ENCODE data around the gene SPTLC2. TPM values are rescaled to one million over a fixed set of nuclear protein-coding genes. Genes with fewer than 3 reads are reported as not detected.

The SPTLC2 gene
- total RNA-seq, 2 experiments from 2014 or later = 23.7 to 30.2 TPM

DNA sequence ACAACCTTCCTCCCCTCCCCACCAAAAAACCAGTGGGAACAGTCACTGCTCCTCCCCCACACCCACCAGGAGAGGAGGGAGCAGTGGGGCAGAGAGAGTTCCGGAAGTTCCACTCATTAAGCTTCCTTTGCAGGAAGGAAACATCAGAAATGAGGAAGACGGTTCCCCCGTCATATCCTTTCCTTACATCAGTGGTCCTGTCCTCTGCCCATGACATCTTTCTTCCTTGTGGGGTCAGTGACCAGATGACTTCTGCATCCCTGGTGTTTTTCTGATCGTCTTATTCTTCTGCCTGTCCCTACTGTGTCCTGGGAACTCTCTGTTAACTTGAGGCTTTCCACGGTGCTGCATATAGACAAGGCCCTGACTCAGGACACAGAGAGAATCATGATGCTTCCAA lies 40.8 kb upstream of the SPTLC2 start:
- H3K27ac Mint-ChIP-seq = no peak overlapping the region

DNA sequence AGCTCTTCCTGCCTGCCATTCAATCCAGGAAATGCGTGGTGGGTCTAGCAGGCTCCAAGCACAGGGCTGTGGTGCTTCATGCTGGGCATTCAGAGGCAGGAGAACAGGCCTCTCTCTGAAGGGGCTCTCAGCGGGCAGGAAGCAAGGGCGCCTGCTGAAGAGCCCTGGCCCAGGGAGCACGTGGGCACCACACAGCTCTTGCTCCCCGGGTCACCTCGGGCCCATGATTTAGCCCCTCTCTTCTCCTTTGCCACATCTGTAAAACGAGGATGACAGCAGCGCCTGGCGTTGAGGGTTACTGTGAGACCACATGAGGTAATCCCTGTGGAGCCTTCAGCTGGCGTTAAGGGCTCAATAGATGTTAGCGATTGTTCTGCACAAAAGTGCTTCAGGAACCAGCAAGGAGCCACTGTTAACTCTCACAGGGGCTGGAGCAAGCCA lies 37.6 kb upstream of the SPTLC2 start:
- no peak for ATAC-seq
- no peaks in the 10 kb centered on the region for H3K27me3 Mint-ChIP-seq
- H3K4me3 Mint-ChIP-seq = no peak overlapping the region
- H3K9me3 Mint-ChIP-seq = no peaks in the 10 kb centered on the region
- CTCF ChIA-PET = no interaction called here
- intact Hi-C loops (cut with micrococcal nuclease) = no loop called here
- no peaks in the 10 kb centered on the region for H3K4me1 Mint-ChIP-seq (ENCODE audit: low read depth)
- TF ChIP-seq, protein P1, sequence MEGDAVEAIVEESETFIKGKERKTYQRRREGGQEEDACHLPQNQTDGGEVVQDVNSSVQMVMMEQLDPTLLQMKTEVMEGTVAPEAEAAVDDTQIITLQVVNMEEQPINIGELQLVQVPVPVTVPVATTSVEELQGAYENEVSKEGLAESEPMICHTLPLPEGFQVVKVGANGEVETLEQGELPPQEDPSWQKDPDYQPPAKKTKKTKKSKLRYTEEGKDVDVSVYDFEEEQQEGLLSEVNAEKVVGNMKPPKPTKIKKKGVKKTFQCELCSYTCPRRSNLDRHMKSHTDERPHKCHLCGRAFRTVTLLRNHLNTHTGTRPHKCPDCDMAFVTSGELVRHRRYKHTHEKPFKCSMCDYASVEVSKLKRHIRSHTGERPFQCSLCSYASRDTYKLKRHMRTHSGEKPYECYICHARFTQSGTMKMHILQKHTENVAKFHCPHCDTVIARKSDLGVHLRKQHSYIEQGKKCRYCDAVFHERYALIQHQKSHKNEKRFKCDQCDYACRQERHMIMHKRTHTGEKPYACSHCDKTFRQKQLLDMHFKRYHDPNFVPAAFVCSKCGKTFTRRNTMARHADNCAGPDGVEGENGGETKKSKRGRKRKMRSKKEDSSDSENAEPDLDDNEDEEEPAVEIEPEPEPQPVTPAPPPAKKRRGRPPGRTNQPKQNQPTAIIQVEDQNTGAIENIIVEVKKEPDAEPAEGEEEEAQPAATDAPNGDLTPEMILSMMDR (IDR thresholded peaks at IDR 0.05) = no peak
- no peak overlapping the region for H3K27ac Mint-ChIP-seq
- POLR2A ChIA-PET = no interaction called here
- H3K36me3 Mint-ChIP-seq (ENCODE audit: low read depth) = no peaks in the 10 kb centered on the region
- no peak for DNase-seq

More for the DNA sequence above, 40.8 kb upstream of the SPTLC2 start:
- CTCF ChIA-PET = interaction anchor here (1.3 kb wide), 1 partner anchor 12 kb away, joined by 3 read pairs; no protein-coding TSS in a partner anchor
- TF ChIP-seq, protein P1 (IDR thresholded peaks at IDR 0.05) = no peak
- intact Hi-C loops (cut with micrococcal nuclease) = no loop called here
- Mint-ChIP-seq H3K4me3 (no peak overlapping the region), H3K27me3 (no peaks in the 10 kb centered on the region), H3K36me3 (ENCODE audit: low read depth) (no peaks in the 10 kb centered on the region), H3K4me1 (ENCODE audit: low read depth) (no peaks in the 10 kb centered on the region), H3K9me3 (no peaks in the 10 kb centered on the region)
- ATAC-seq (no peak), DNase-seq (no peak)
- POLR2A ChIA-PET = no interaction called here

DNA sequence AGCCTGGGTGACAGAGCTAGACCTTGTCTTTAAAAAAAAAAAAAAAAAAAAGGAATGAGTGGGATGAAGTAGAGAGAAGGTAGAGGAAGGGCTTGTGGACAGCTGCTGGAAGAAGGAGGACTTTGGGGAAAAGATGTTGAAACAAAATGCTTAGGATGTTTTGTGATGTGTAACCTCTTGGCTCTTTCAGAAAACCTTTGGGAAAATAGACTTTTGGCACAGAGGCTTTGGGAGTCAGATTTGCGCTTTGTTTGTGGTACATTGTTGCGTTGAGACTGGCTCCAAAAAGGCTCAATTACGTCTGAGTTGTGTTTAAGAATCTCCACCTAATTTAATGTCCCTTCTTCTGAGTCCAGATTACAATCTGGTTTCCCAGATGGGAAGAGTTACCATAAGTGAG lies 32.9 kb upstream of the SPTLC2 start:
- TF ChIP-seq, protein P1 (IDR thresholded peaks at IDR 0.05) = no peak
- POLR2A ChIA-PET = no interaction called here
- Mint-ChIP-seq H3K4me1 (ENCODE audit: low read depth) (no peaks in the 10 kb centered on the region), H3K27me3 (no peaks in the 10 kb centered on the region), H3K4me3 (no peak overlapping the region), H3K27ac (no peak overlapping the region), H3K9me3 (no peaks in the 10 kb centered on the region), H3K36me3 (ENCODE audit: low read depth) (no peaks in the 10 kb centered on the region)
- intact Hi-C loops (cut with micrococcal nuclease) = no loop called here
- no peak for DNase-seq
- no peak for ATAC-seq
- CTCF ChIA-PET = no interaction called here

DNA sequence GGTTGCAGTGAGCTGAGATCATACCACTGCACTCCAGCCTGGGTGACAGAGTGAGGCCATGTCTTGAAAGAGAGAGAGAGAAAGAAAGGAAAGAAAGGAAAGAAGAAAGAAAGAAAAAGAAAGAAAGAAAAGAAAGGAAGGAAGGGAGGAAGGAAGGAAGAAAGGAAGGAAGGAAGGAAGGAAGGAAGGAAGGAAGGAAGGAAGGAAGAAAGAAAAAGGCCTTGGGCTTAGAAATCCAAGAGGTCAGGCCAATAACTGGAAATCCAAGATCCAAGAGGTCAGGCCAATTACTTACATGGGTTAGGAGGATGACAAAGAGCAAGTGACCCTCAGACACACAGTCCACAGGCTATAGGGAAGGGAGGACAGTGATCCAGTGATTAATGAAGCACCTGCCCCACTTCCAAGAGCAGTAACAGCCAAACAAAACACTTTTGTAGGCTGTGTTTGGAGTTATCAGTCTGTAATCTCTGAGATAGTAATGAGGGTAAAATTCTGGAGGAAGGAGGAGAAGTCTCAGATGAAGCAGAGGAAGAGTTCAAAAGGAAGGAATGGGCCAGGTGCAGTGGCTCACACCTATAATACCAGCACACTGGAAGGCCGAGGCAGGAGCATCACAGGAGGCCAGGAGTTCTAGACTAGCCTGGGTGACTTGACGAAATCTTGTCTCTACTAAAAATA lies 32.2 kb upstream of the SPTLC2 start:
- ATAC-seq (no peak), DNase-seq (no peak)
- ChIA-PET CTCF (no interaction called here), POLR2A (interaction anchor here (0.6 kb wide), 1 partner anchor 22 kb away, joined by 3 read pairs; no protein-coding TSS in a partner anchor)
- H3K36me3 Mint-ChIP-seq (ENCODE audit: low read depth) = no peaks in the 10 kb centered on the region
- TF ChIP-seq, protein P1 (IDR thresholded peaks at IDR 0.05) = no peak
- H3K4me1 Mint-ChIP-seq (ENCODE audit: low read depth) = no peaks in the 10 kb centered on the region
- intact Hi-C loops (cut with micrococcal nuclease) = no loop called here
- no peak overlapping the region for H3K4me3 Mint-ChIP-seq
- H3K27me3 Mint-ChIP-seq = no peaks in the 10 kb centered on the region
- no peaks in the 10 kb centered on the region for H3K9me3 Mint-ChIP-seq
- no peak overlapping the region for H3K27ac Mint-ChIP-seq

DNA sequence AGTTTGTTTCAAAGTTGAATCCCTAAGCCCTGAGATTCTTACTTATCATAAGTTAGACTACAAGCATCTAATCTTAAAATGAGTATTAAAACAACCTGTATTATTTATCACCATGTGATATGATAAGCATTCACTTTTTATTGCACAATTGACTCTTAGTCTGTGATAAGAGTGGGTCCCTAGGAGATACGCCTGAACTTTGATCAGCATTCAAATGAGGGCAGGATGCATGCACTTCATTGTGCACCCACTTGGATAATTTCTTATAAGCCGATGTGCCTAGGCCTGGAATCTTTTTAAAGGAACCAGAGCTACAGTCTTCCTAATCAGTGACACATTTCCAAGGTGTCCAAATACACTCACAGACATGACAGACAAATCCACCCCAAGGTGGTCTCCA lies 31.4 kb upstream of the SPTLC2 start:
- no peaks in the 10 kb centered on the region for H3K36me3 Mint-ChIP-seq (ENCODE audit: low read depth)
- CTCF ChIA-PET = no interaction called here
- no peaks in the 10 kb centered on the region for H3K27me3 Mint-ChIP-seq
- intact Hi-C loops (cut with micrococcal nuclease) = no loop called here
- TF ChIP-seq, protein P1 (IDR thresholded peaks at IDR 0.05) = no peak
- H3K4me3 Mint-ChIP-seq = no peak overlapping the region
- no peak for ATAC-seq
- POLR2A ChIA-PET = interaction anchor here (0.6 kb wide), 1 partner anchor 21 kb away, joined by 3 read pairs; no protein-coding TSS in a partner anchor
- H3K4me1 Mint-ChIP-seq (ENCODE audit: low read depth) = no peaks in the 10 kb centered on the region
- no peaks in the 10 kb centered on the region for H3K9me3 Mint-ChIP-seq
- no peak overlapping the region for H3K27ac Mint-ChIP-seq
- DNase-seq = no peak
